Measurements from ENCODE around the gene DNAH2.

DNA sequence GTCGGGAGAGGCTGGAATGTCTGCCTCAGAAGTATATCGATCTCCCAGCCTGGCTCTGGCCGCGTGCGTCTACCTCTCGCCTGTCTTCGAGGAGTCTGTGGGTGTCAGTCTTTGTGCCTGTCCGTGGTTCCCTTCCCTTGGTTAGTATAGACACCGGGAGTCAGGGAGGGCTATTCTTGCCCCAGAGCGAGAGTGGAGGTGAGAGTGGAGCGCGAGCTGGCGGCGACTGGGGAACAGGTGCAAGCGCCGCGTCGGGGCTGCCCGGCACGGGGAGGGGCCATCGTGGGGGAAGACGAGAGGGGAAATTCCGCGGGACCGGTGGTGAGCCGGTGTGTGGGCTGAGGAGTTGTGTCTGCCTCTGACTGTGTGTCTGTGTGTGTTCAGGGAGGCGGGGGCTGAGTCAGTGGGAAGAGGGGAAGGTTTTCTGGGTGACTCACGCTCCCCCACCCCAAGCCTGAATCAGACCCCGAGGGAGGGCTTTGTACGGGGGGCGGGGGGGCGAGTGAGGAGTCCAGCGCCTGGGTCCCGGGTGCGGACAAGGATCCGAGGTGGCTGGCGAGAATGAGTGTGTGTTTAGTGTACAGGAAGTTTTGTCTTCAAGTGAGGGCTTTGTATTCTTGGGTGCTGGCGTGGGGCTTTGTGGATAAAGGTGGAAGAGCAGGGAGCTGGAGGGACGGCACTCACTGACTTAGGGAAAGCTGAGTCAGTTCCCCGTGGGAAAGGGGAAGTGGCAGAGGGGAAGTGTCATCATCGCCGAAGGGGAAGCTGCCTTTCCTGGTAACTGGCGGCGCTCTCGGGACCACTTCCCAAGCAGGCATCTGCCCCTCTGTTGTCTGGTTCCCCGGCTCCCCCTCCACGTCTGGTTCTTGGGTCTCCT lies 125.1 kb downstream of the DNAH2 start:
- TF ChIP-seq EZH2 (IDR thresholded peaks at IDR 0.05), result no peak
- TF ChIP-seq SIN3A (IDR thresholded peaks at IDR 0.05; ENCODE audit: low read depth), result no peak
- peak; percentile 49 for TF ChIP-seq POLR2AphosphoS5 (IDR thresholded peaks at IDR 0.05; ENCODE audit: low read depth, low read length)
- TF ChIP-seq, protein P1, sequence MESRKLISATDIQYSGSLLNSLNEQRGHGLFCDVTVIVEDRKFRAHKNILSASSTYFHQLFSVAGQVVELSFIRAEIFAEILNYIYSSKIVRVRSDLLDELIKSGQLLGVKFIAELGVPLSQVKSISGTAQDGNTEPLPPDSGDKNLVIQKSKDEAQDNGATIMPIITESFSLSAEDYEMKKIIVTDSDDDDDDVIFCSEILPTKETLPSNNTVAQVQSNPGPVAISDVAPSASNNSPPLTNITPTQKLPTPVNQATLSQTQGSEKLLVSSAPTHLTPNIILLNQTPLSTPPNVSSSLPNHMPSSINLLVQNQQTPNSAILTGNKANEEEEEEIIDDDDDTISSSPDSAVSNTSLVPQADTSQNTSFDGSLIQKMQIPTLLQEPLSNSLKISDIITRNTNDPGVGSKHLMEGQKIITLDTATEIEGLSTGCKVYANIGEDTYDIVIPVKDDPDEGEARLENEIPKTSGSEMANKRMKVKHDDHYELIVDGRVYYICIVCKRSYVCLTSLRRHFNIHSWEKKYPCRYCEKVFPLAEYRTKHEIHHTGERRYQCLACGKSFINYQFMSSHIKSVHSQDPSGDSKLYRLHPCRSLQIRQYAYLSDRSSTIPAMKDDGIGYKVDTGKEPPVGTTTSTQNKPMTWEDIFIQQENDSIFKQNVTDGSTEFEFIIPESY (IDR thresholded peaks at IDR 0.05; ENCODE audit: extremely low read depth, insufficient replicate concordance, low read length), result peak; percentile 6
- TF ChIP-seq, protein P2, sequence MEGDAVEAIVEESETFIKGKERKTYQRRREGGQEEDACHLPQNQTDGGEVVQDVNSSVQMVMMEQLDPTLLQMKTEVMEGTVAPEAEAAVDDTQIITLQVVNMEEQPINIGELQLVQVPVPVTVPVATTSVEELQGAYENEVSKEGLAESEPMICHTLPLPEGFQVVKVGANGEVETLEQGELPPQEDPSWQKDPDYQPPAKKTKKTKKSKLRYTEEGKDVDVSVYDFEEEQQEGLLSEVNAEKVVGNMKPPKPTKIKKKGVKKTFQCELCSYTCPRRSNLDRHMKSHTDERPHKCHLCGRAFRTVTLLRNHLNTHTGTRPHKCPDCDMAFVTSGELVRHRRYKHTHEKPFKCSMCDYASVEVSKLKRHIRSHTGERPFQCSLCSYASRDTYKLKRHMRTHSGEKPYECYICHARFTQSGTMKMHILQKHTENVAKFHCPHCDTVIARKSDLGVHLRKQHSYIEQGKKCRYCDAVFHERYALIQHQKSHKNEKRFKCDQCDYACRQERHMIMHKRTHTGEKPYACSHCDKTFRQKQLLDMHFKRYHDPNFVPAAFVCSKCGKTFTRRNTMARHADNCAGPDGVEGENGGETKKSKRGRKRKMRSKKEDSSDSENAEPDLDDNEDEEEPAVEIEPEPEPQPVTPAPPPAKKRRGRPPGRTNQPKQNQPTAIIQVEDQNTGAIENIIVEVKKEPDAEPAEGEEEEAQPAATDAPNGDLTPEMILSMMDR (IDR thresholded peaks at IDR 0.05 in 2 of 3, conservative IDR thresholded peaks at IDR 0.05 in 1 of 3; ENCODE audit: borderline replicate concordance in 1 of 3, insufficient read depth in 1 of 3, low read depth in 2 of 3, low read length in 2 of 3), result no peak
- TF ChIP-seq ZNF274 (IDR thresholded peaks at IDR 0.05; ENCODE audit: low read depth, low read length), result no peak
- TF ChIP-seq EGR1 (IDR thresholded peaks at IDR 0.05; ENCODE audit: low read depth), result no peak
- TF ChIP-seq ZFX (IDR thresholded peaks at IDR 0.05), result no peak
- TF ChIP-seq, protein P3, sequence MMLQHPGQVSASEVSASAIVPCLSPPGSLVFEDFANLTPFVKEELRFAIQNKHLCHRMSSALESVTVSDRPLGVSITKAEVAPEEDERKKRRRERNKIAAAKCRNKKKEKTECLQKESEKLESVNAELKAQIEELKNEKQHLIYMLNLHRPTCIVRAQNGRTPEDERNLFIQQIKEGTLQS (IDR thresholded peaks at IDR 0.05), result no peak
